Mammary epithelial cell (primary cell): ENCODE results near the gene WNT7A.

ENCODE experiments used
- EZH2 ChIP-seq: IDR thresholded peaks from 2 replicates; pipeline ENCODE4 v1.6.1; 2012; ENCODE audit warnings: low read length, inconsistent platforms, borderline replicate concordance
- TF ChIP-seq, protein P1 (sequence below), 2 donors: IDR thresholded peaks in 1 of 2; conservative IDR thresholded peaks in 1 of 2; 2 replicates each; pipeline ENCODE4 v1.5.1; 2011 to 2012; ENCODE audit warnings: inconsistent platforms in 2 of 2, low read length in 2 of 2, mild to moderate bottlenecking in 2 of 2, control low read depth in 1 of 2, low read depth in 1 of 2; ENCODE audit not compliant: insufficient read depth in 1 of 2; ENCODE audit errors: extremely low read depth in 1 of 2

DNA sequence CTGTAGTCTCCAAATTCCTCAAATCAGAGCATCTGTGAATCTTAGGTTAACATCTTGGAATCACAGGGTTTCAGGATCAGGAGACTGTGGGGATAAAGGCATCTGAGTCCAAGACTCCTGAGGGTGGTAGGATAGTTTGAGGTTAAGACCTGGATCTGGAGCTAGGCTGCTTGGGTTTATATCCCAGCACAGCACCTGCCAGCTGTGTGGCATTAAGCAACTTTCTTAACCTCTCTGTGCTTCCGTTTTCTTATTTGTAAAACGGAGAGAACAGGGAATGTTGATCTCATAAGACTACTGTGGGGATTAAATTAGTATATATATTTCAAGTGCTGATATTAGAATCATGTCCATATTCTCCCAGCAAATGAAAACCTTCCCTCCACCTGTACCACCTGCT is 33.6 kb downstream of the WNT7A start:
- TF ChIP-seq, protein P1, sequence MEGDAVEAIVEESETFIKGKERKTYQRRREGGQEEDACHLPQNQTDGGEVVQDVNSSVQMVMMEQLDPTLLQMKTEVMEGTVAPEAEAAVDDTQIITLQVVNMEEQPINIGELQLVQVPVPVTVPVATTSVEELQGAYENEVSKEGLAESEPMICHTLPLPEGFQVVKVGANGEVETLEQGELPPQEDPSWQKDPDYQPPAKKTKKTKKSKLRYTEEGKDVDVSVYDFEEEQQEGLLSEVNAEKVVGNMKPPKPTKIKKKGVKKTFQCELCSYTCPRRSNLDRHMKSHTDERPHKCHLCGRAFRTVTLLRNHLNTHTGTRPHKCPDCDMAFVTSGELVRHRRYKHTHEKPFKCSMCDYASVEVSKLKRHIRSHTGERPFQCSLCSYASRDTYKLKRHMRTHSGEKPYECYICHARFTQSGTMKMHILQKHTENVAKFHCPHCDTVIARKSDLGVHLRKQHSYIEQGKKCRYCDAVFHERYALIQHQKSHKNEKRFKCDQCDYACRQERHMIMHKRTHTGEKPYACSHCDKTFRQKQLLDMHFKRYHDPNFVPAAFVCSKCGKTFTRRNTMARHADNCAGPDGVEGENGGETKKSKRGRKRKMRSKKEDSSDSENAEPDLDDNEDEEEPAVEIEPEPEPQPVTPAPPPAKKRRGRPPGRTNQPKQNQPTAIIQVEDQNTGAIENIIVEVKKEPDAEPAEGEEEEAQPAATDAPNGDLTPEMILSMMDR (conservative IDR thresholded peaks at IDR 0.05 in 1 of 2, IDR thresholded peaks at IDR 0.05 in 1 of 2; ENCODE audit: extremely low read depth in 1 of 2, insufficient read depth in 1 of 2, low read depth in 1 of 2, low read length in 2 of 2) = no peak
- TF ChIP-seq EZH2 = no peak
